22Rv1 (cell line): ENCODE measurements around the gene WNT1.

Source experiments
- ZFX ChIP-seq: fragments of 450-650 bp; IDR thresholded peaks from 2 replicates; pipeline ENCODE4 v1.6.1; 2017; ENCODE audit warnings: antibody characterized with exemption, borderline replicate concordance
- TF ChIP-seq, protein P1 (sequence below): fragments of 450-650 bp; IDR thresholded peaks from 2 replicates; pipeline ENCODE4 v1.5.1; 2017; ENCODE audit warnings: mild to moderate bottlenecking

DNA sequence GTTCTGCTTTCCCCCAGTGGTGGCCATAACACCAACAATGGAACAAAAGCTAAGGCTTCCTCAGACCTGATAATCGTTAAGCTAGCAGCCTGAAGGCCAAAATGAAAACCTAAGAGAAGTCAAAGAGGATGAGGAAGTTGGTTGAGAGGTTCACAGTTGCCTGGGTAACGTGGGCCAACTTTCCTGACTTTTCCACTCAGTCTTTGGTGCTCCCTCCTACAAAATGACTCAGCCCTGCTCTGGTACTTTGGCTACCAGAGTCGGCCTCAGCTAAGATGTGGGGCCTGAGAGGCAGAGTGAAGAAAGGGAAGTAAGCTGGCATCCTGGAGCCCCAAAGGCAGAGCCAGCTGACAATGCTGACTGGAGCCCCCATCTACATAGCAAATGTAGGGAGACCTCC is 37.9 kb upstream of the WNT1 start:
- TF ChIP-seq, protein P1, sequence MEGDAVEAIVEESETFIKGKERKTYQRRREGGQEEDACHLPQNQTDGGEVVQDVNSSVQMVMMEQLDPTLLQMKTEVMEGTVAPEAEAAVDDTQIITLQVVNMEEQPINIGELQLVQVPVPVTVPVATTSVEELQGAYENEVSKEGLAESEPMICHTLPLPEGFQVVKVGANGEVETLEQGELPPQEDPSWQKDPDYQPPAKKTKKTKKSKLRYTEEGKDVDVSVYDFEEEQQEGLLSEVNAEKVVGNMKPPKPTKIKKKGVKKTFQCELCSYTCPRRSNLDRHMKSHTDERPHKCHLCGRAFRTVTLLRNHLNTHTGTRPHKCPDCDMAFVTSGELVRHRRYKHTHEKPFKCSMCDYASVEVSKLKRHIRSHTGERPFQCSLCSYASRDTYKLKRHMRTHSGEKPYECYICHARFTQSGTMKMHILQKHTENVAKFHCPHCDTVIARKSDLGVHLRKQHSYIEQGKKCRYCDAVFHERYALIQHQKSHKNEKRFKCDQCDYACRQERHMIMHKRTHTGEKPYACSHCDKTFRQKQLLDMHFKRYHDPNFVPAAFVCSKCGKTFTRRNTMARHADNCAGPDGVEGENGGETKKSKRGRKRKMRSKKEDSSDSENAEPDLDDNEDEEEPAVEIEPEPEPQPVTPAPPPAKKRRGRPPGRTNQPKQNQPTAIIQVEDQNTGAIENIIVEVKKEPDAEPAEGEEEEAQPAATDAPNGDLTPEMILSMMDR: no peak
- TF ChIP-seq ZFX: no peak
